Tibial artery (tissue), 4 donors: ENCODE measurements around the gene DYNC2I2.
A peak's percentile ranks its signal among the peaks of the same experiment; 100 is the strongest.

Source experiments
- DNase-seq, 2 donors: peaks; one replicate each; pipeline ENCODE4 v3.0.0-alpha.2; 2019
- H3K27ac ChIP-seq, 2 donors: fragments of 200-600 bp; sonication (generic) in 1 of 2; 1 replicate in 1 of 2; 2 replicates in 1 of 2; pipeline ENCODE4 v1.5.1; 2018 to 2019; ENCODE audit warnings: mild to moderate bottlenecking in 1 of 2
- H3K27me3 ChIP-seq, 2 donors: fragments of 200-600 bp; sonication (generic) in 1 of 2; one replicate each; pipeline versions ENCODE4 v1.5.1 to v1.6.0; 2016 to 2019
- H3K36me3 ChIP-seq, 3 donors: fragments of 200-600 bp; sonication (generic) in 2 of 3; one replicate each; pipeline ENCODE4 v1.5.1; 2016 to 2019; ENCODE audit warnings: mild to moderate bottlenecking in 2 of 3
- H3K4me1 ChIP-seq, 4 donors: fragments of 200-600 bp; sonication (generic) in 2 of 4; 1 replicate in 3 of 4; 2 replicates in 1 of 4; pipeline ENCODE4 v1.5.1; 2016 to 2019
- H3K4me3 ChIP-seq, 2 donors: fragments of 200-600 bp; sonication (generic) in 1 of 2; 1 replicate in 1 of 2; 2 replicates in 1 of 2; pipeline ENCODE4 v1.5.1; 2018 to 2019; ENCODE audit warnings: mild to moderate bottlenecking in 2 of 2
- H3K9me3 ChIP-seq, 3 donors: fragments of 200-600 bp; sonication (generic) in 1 of 3; one replicate each; pipeline ENCODE4 v1.5.1; 2016 to 2019
- CTCF ChIP-seq, 2 experiments: fragments of 200-600 bp in 1 of 2; fragments of 450-650 bp in 1 of 2; IDR thresholded peaks; one replicate each; pipeline ENCODE4 v1.5.1; 2017 to 2019; ENCODE audit warnings: antibody characterized with exemption in 2 of 2, mild to moderate bottlenecking in 1 of 2, moderate library complexity in 1 of 2
- intact Hi-C: fragments of 100-400 bp; cut with DNase I; formaldehyde crosslinking; loops from one replicate; pipeline ENCODE4 v1.15.0; 2023; ENCODE audit warnings: low total_unique reads

Gene DYNC2I2

GRCh38 chr9:128643519-128644300, 12.9 kb downstream of the DYNC2I2 start:
- H3K9me3 ChIP-seq, result no peaks in the 10 kb centered on the region
- peaks cover 0 to 16% (median 9%) of the 10 kb centered on the region in 3 donors for H3K36me3 ChIP-seq
- peaks cover 0 to 8% (median 3%) of the 10 kb centered on the region in 4 donors for H3K4me1 ChIP-seq
- no peak for DNase-seq
- H3K27me3 ChIP-seq, result no peaks in the 10 kb centered on the region
- no peak for TF ChIP-seq CTCF (IDR thresholded peaks at IDR 0.05)
- intact Hi-C loops, result no loop called here
- H3K27ac ChIP-seq, result no peak overlapping the region
- no peak overlapping the region for H3K4me3 ChIP-seq

GRCh38 chr9:128642675-128643245, 13.9 kb downstream of the DYNC2I2 start:
- H3K27ac ChIP-seq, result no peak overlapping the region
- no peak for TF ChIP-seq CTCF (IDR thresholded peaks at IDR 0.05)
- no peaks in the 10 kb centered on the region for H3K9me3 ChIP-seq
- no peaks in the 10 kb centered on the region for H3K27me3 ChIP-seq
- intact Hi-C loops, result no loop called here
- peaks cover 0 to 10% (median 4%) of the 10 kb centered on the region in 4 donors for H3K4me1 ChIP-seq
- peaks cover 0 to 16% (median 9%) of the 10 kb centered on the region in 3 donors for H3K36me3 ChIP-seq
- no peak overlapping the region for H3K4me3 ChIP-seq
- DNase-seq, result no peak

GRCh38 chr9:128640603-128641002, 16.0 kb downstream of the DYNC2I2 start:
- no peak for DNase-seq
- TF ChIP-seq CTCF (IDR thresholded peaks at IDR 0.05), result no peak
- Histone ChIP-seq H3K27me3 (no peaks in the 10 kb centered on the region), H3K4me1 (peaks cover 0 to 25% (median 17%) of the 10 kb centered on the region in 4 donors), H3K4me3 (no peak overlapping the region), H3K36me3 (peaks cover 0 to 16% (median 9%) of the 10 kb centered on the region in 3 donors), H3K9me3 (no peaks in the 10 kb centered on the region), H3K27ac (no peak overlapping the region)
- intact Hi-C loops, result no loop called here

- no peak for TF ChIP-seq CTCF (IDR thresholded peaks at IDR 0.05)
- Histone ChIP-seq H3K27me3 (no peaks in the 10 kb centered on the region), H3K4me3 (no peak overlapping the region), H3K27ac (no peak overlapping the region), H3K36me3 (peaks cover 8 to 30% (median 19%) of the 10 kb centered on the region in 3 donors), H3K4me1 (peaks cover 0 to 42% (median 29%) of the 10 kb centered on the region in 4 donors), H3K9me3 (no peaks in the 10 kb centered on the region)
- intact Hi-C loops, result no loop called here
- DNase-seq, result no peak
Observed at GRCh38 chr9:128638580-128638979, 18.1 kb downstream of the DYNC2I2 start.

- Histone ChIP-seq H3K27ac (peak overlapping the region; percentile 5 to 94), H3K36me3 (peaks cover 17 to 39% (median 28%) of the 10 kb centered on the region in 3 donors), H3K27me3 (no peaks in the 10 kb centered on the region), H3K4me3 (no peak overlapping the region), H3K4me1 (peaks cover 0 to 43% (median 26%) of the 10 kb centered on the region in 4 donors), H3K9me3 (no peaks in the 10 kb centered on the region)
- intact Hi-C loops, result no loop called here
- no peak for DNase-seq
- TF ChIP-seq CTCF (IDR thresholded peaks at IDR 0.05), result no peak
Observed at GRCh38 chr9:128637656-128638055, 19.0 kb downstream of the DYNC2I2 start.
